WTC11 (cell line): Measurements from ENCODE around the gene HACE1.

Experiments
- ATF2 ChIP-seq: sonication (generic); formaldehyde crosslinking; IDR thresholded peaks from 2 replicates; pipeline ENCODE4 v1.8.1; 2022; ENCODE audit warnings: low read depth, missing genetic modification reagents, borderline replicate concordance
- CREB1 ChIP-seq: sonication (generic); formaldehyde crosslinking; IDR thresholded peaks from 2 replicates; pipeline ENCODE4 v1.8.0; 2023; ENCODE audit warnings: mild to moderate bottlenecking, missing genetic modification reagents
- CTCF ChIP-seq: fragments of 200-600 bp; IDR thresholded peaks from 2 replicates; pipeline ENCODE4 v1.8.0; 2022; ENCODE audit warnings: antibody characterized with exemption
- ETV6 ChIP-seq: sonication (generic); formaldehyde crosslinking; IDR thresholded peaks from 2 replicates; pipeline ENCODE4 v1.8.1; 2022; ENCODE audit warnings: mild to moderate bottlenecking, missing genetic modification reagents

GRCh38 chr6:104884867-104885517 lies 25.3 kb upstream of the HACE1 start:
- TF ChIP-seq CTCF (no peak), ATF2 (no peak), ETV6 (no peak), CREB1 (no peak)
